WTC11 (cell line): ENCODE results near the gene TIGD1. TPM values are rescaled to one million over a fixed set of nuclear protein-coding genes. Genes with fewer than 3 reads are reported as not detected.

Source experiments
- ATAC-seq: fragments of 200-7000 bp; cut with Tn5 transposase; 2 replicates; pipeline ENCODE4 v1.10.0; 2021; ENCODE audit warnings: mild to moderate bottlenecking, moderate library complexity
- CTCF ChIA-PET: fragments of 300-600 bp; sonication (Branson Sonifier 250); formaldehyde crosslinking; loops from one replicate; lab custom pipeline; 2021; ENCODE audit warnings: antibody characterized with exemption; lab: Charles Lee
- POLR2A ChIA-PET: fragments of 350-600 bp; sonication (Branson Sonifier 250); formaldehyde crosslinking; loops from one replicate; lab custom pipeline; 2021; ENCODE audit warnings: antibody characterized with exemption; lab: Charles Lee
- DNase-seq: peaks from one replicate; pipeline ENCODE4 v3.0.0; 2021; ENCODE audit warnings: low spot score
- H3K27ac Mint-ChIP-seq: 2 replicates; pipeline ENCODE4 v1.8.0; 2021; ENCODE audit warnings: mixed read lengths
- H3K27me3 Mint-ChIP-seq: 2 replicates; pipeline ENCODE4 v1.8.0; 2021; ENCODE audit warnings: low read depth, mild to moderate bottlenecking, moderate library complexity, mixed read lengths
- H3K36me3 Mint-ChIP-seq: 2 replicates; pipeline ENCODE4 v1.8.0; 2021; ENCODE audit warnings: mixed read lengths
- H3K4me1 Mint-ChIP-seq: 2 replicates; pipeline ENCODE4 v1.8.0; 2022; ENCODE audit warnings: mixed read lengths
- H3K4me3 Mint-ChIP-seq: 2 replicates; pipeline ENCODE4 v1.8.0; 2021; ENCODE audit warnings: mild to moderate bottlenecking, moderate library complexity, mixed read lengths
- H3K9me3 Mint-ChIP-seq: 2 replicates; pipeline ENCODE4 v1.8.0; 2021; ENCODE audit warnings: mixed read lengths
- CBFB ChIP-seq: sonication (generic); formaldehyde crosslinking; IDR thresholded peaks from 2 replicates; pipeline ENCODE4 v1.8.1; 2022; ENCODE audit warnings: mild to moderate bottlenecking, low read depth, missing genetic modification reagents
- FOXP1 ChIP-seq: sonication (generic); formaldehyde crosslinking; IDR thresholded peaks from 2 replicates; pipeline ENCODE4 v1.8.0; 2022; ENCODE audit warnings: missing genetic modification reagents, mild to moderate bottlenecking, moderate library complexity, borderline replicate concordance
- IRF2 ChIP-seq: sonication (generic); formaldehyde crosslinking; IDR thresholded peaks from 2 replicates; pipeline ENCODE4 v1.8.0; 2022; ENCODE audit warnings: low read depth, missing genetic modification reagents, borderline replicate concordance
- NFYB ChIP-seq: sonication (generic); formaldehyde crosslinking; conservative IDR thresholded peaks from 2 replicates; pipeline ENCODE4 v1.8.0; 2022; ENCODE audit warnings: low read depth, missing genetic modification reagents
- NR2C2 ChIP-seq: sonication (generic); formaldehyde crosslinking; IDR thresholded peaks from 2 replicates; pipeline ENCODE4 v1.8.0; 2022; ENCODE audit warnings: mild to moderate bottlenecking, missing genetic modification reagents
- ZNF121 ChIP-seq: sonication (generic); formaldehyde crosslinking; IDR thresholded peaks from 2 replicates; pipeline ENCODE4 v1.8.0; 2023; ENCODE audit warnings: missing genetic modification reagents
- ZNF219 ChIP-seq: sonication (generic); formaldehyde crosslinking; IDR thresholded peaks from 2 replicates; pipeline ENCODE4 v1.8.0; 2023; ENCODE audit warnings: missing genetic modification reagents, mild to moderate bottlenecking, borderline replicate concordance
- total RNA-seq: library from RNA; stranded (reverse); gene quantifications from 3 replicates; pipeline ENCODE4 v1.2.3, GENCODE V29; 2021
- TF ChIP-seq, protein P1 (sequence below): sonication (generic); formaldehyde crosslinking; IDR thresholded peaks from 2 replicates; pipeline ENCODE4 v1.8.1; 2023; ENCODE audit warnings: mild to moderate bottlenecking, missing genetic modification reagents, moderate library complexity
- TF ChIP-seq, protein P2 (sequence below): fragments of 200-600 bp; IDR thresholded peaks from 2 replicates; pipeline ENCODE4 v1.8.0; 2022; ENCODE audit warnings: antibody characterized with exemption
- TF ChIP-seq, protein P3 (sequence below): sonication (generic); formaldehyde crosslinking; IDR thresholded peaks from 2 replicates; pipeline ENCODE4 v1.8.1; 2022; ENCODE audit warnings: mild to moderate bottlenecking, missing genetic modification reagents, moderate library complexity, borderline replicate concordance
- TF ChIP-seq, protein P4 (sequence below): sonication (generic); formaldehyde crosslinking; IDR thresholded peaks from 2 replicates; pipeline ENCODE4 v1.8.1; 2023; ENCODE audit warnings: mild to moderate bottlenecking, missing genetic modification reagents
- TF ChIP-seq, protein P5 (sequence below): fragments of 250-450 bp; sonication (Bioruptor Pico); IDR thresholded peaks from 2 replicates; pipeline ENCODE4 v1.9.0; 2021; ENCODE audit warnings: mild to moderate bottlenecking, borderline replicate concordance
- TF ChIP-seq, protein P6 (sequence below): fragments of 250-450 bp; sonication (Bioruptor Pico); IDR thresholded peaks from 2 replicates; pipeline ENCODE4 v1.9.0; 2021; ENCODE audit warnings: mild to moderate bottlenecking
- TF ChIP-seq, protein P7 (sequence below): sonication (generic); formaldehyde crosslinking; IDR thresholded peaks from 2 replicates; pipeline ENCODE4 v1.8.0; 2022; ENCODE audit warnings: missing genetic modification reagents
- TF ChIP-seq, protein P8 (sequence below): sonication (generic); formaldehyde crosslinking; IDR thresholded peaks from 2 replicates; pipeline ENCODE4 v1.8.1; 2022; ENCODE audit warnings: mild to moderate bottlenecking, moderate library complexity, missing genetic modification reagents
- TF ChIP-seq, protein P9 (sequence below): sonication (generic); formaldehyde crosslinking; IDR thresholded peaks from 2 replicates; pipeline ENCODE4 v1.8.0; 2022; ENCODE audit warnings: mild to moderate bottlenecking, missing genetic modification reagents

The TIGD1 gene
- total RNA-seq, 1 experiment from 2014 or later: 9.0 TPM

DNA sequence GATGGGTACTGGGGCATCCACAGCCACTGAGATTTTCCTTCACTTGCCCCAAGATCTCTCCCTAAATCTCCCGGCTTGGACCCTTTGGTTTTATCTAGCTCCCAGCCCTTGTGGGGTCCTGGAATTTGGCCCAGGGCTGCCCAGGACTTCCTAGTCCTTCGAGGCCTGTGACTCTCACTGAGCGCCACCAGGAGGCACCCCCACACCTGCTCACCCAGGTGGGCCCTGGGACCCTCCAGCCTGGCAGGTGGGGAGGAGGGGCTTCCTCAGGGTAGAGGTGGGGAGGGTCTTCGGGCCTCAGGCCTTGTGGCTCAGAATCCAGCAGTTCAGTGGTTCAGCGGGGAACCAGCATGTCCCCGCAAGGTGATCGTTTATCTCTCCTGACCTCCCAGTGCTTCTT is 42.1 kb downstream of the TIGD1 start:
- no peaks in the 10 kb centered on the region for H3K36me3 Mint-ChIP-seq
- ChIA-PET POLR2A (no interaction called here), CTCF (interaction anchor here (0.6 to 6.9 kb wide), 6 partner anchors 10 to 143 kb away, joined by 3 to 73 read pairs (median 3); partner anchors contain the start of genes CHRNG, ECEL1 and PRSS56)
- peaks cover 37% of the 10 kb centered on the region for H3K27me3 Mint-ChIP-seq
- no peak overlapping the region for H3K4me3 Mint-ChIP-seq
- DNase-seq (peak; percentile 53), ATAC-seq (peak; percentile 51)
- TF ChIP-seq ZNF121 (CRISPR knock-in tag): 0 out of 2 replicates have a peak, but pooled peaks have one; percentile 49
- TF ChIP-seq NFYB (CRISPR knock-in tag): no peak
- TF ChIP-seq, protein P1, sequence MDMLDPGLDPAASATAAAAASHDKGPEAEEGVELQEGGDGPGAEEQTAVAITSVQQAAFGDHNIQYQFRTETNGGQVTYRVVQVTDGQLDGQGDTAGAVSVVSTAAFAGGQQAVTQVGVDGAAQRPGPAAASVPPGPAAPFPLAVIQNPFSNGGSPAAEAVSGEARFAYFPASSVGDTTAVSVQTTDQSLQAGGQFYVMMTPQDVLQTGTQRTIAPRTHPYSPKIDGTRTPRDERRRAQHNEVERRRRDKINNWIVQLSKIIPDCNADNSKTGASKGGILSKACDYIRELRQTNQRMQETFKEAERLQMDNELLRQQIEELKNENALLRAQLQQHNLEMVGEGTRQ (CRISPR knock-in tag): no peak
- TF ChIP-seq, protein P2, sequence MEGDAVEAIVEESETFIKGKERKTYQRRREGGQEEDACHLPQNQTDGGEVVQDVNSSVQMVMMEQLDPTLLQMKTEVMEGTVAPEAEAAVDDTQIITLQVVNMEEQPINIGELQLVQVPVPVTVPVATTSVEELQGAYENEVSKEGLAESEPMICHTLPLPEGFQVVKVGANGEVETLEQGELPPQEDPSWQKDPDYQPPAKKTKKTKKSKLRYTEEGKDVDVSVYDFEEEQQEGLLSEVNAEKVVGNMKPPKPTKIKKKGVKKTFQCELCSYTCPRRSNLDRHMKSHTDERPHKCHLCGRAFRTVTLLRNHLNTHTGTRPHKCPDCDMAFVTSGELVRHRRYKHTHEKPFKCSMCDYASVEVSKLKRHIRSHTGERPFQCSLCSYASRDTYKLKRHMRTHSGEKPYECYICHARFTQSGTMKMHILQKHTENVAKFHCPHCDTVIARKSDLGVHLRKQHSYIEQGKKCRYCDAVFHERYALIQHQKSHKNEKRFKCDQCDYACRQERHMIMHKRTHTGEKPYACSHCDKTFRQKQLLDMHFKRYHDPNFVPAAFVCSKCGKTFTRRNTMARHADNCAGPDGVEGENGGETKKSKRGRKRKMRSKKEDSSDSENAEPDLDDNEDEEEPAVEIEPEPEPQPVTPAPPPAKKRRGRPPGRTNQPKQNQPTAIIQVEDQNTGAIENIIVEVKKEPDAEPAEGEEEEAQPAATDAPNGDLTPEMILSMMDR: peak; percentile 25; the same call in 1 of the 2 replicates
- TF ChIP-seq, protein P3, sequence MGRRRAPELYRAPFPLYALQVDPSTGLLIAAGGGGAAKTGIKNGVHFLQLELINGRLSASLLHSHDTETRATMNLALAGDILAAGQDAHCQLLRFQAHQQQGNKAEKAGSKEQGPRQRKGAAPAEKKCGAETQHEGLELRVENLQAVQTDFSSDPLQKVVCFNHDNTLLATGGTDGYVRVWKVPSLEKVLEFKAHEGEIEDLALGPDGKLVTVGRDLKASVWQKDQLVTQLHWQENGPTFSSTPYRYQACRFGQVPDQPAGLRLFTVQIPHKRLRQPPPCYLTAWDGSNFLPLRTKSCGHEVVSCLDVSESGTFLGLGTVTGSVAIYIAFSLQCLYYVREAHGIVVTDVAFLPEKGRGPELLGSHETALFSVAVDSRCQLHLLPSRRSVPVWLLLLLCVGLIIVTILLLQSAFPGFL: no peak
- H3K4me1 Mint-ChIP-seq: peaks cover 15% of the 10 kb centered on the region
- H3K27ac Mint-ChIP-seq: no peak overlapping the region
- H3K9me3 Mint-ChIP-seq: no peaks in the 10 kb centered on the region

DNA sequence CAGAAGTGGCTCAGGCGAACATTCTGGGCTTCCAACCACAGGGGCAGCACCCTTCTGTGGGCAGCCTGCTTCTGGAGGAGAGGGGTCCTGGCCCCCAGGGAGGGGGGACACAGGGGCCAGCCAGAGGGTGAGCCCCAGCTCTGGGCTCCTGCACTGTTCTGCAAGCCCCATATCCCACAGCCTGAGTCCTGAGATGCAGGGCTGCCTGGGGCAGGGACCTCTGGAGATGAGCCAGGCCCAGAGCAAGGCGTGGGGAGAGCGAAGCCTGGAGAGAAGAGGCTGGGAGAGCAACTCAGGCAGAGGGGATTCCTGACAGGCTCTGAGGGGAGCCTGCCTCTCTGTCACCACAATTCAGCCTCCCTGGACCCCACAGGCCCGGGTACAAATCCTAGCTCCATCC is 43.6 kb downstream of the TIGD1 start:
- ATAC-seq (no peak), DNase-seq (no peak)
- CTCF ChIA-PET: no interaction called here
- Mint-ChIP-seq H3K9me3 (no peaks in the 10 kb centered on the region), H3K4me1 (peaks cover 22% of the 10 kb centered on the region), H3K27ac (no peak overlapping the region), H3K27me3 (peaks cover 45% of the 10 kb centered on the region), H3K4me3 (no peak overlapping the region), H3K36me3 (no peaks in the 10 kb centered on the region)
- POLR2A ChIA-PET: no interaction called here
- TF ChIP-seq, protein P4, sequence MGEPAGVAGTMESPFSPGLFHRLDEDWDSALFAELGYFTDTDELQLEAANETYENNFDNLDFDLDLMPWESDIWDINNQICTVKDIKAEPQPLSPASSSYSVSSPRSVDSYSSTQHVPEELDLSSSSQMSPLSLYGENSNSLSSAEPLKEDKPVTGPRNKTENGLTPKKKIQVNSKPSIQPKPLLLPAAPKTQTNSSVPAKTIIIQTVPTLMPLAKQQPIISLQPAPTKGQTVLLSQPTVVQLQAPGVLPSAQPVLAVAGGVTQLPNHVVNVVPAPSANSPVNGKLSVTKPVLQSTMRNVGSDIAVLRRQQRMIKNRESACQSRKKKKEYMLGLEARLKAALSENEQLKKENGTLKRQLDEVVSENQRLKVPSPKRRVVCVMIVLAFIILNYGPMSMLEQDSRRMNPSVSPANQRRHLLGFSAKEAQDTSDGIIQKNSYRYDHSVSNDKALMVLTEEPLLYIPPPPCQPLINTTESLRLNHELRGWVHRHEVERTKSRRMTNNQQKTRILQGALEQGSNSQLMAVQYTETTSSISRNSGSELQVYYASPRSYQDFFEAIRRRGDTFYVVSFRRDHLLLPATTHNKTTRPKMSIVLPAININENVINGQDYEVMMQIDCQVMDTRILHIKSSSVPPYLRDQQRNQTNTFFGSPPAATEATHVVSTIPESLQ (CRISPR knock-in tag): no peak
- TF ChIP-seq NR2C2 (CRISPR knock-in tag): no peak
- TF ChIP-seq, protein P5, sequence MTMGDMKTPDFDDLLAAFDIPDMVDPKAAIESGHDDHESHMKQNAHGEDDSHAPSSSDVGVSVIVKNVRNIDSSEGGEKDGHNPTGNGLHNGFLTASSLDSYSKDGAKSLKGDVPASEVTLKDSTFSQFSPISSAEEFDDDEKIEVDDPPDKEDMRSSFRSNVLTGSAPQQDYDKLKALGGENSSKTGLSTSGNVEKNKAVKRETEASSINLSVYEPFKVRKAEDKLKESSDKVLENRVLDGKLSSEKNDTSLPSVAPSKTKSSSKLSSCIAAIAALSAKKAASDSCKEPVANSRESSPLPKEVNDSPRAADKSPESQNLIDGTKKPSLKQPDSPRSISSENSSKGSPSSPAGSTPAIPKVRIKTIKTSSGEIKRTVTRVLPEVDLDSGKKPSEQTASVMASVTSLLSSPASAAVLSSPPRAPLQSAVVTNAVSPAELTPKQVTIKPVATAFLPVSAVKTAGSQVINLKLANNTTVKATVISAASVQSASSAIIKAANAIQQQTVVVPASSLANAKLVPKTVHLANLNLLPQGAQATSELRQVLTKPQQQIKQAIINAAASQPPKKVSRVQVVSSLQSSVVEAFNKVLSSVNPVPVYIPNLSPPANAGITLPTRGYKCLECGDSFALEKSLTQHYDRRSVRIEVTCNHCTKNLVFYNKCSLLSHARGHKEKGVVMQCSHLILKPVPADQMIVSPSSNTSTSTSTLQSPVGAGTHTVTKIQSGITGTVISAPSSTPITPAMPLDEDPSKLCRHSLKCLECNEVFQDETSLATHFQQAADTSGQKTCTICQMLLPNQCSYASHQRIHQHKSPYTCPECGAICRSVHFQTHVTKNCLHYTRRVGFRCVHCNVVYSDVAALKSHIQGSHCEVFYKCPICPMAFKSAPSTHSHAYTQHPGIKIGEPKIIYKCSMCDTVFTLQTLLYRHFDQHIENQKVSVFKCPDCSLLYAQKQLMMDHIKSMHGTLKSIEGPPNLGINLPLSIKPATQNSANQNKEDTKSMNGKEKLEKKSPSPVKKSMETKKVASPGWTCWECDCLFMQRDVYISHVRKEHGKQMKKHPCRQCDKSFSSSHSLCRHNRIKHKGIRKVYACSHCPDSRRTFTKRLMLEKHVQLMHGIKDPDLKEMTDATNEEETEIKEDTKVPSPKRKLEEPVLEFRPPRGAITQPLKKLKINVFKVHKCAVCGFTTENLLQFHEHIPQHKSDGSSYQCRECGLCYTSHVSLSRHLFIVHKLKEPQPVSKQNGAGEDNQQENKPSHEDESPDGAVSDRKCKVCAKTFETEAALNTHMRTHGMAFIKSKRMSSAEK (CRISPR knock-in tag): no peak
- TF ChIP-seq CBFB (CRISPR knock-in tag): no peak
- TF ChIP-seq, protein P6, sequence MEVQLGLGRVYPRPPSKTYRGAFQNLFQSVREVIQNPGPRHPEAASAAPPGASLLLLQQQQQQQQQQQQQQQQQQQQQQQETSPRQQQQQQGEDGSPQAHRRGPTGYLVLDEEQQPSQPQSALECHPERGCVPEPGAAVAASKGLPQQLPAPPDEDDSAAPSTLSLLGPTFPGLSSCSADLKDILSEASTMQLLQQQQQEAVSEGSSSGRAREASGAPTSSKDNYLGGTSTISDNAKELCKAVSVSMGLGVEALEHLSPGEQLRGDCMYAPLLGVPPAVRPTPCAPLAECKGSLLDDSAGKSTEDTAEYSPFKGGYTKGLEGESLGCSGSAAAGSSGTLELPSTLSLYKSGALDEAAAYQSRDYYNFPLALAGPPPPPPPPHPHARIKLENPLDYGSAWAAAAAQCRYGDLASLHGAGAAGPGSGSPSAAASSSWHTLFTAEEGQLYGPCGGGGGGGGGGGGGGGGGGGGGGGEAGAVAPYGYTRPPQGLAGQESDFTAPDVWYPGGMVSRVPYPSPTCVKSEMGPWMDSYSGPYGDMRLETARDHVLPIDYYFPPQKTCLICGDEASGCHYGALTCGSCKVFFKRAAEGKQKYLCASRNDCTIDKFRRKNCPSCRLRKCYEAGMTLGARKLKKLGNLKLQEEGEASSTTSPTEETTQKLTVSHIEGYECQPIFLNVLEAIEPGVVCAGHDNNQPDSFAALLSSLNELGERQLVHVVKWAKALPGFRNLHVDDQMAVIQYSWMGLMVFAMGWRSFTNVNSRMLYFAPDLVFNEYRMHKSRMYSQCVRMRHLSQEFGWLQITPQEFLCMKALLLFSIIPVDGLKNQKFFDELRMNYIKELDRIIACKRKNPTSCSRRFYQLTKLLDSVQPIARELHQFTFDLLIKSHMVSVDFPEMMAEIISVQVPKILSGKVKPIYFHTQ (CRISPR knock-in tag): no peak
- no peak for TF ChIP-seq IRF2 (CRISPR knock-in tag)
- TF ChIP-seq, protein P7, sequence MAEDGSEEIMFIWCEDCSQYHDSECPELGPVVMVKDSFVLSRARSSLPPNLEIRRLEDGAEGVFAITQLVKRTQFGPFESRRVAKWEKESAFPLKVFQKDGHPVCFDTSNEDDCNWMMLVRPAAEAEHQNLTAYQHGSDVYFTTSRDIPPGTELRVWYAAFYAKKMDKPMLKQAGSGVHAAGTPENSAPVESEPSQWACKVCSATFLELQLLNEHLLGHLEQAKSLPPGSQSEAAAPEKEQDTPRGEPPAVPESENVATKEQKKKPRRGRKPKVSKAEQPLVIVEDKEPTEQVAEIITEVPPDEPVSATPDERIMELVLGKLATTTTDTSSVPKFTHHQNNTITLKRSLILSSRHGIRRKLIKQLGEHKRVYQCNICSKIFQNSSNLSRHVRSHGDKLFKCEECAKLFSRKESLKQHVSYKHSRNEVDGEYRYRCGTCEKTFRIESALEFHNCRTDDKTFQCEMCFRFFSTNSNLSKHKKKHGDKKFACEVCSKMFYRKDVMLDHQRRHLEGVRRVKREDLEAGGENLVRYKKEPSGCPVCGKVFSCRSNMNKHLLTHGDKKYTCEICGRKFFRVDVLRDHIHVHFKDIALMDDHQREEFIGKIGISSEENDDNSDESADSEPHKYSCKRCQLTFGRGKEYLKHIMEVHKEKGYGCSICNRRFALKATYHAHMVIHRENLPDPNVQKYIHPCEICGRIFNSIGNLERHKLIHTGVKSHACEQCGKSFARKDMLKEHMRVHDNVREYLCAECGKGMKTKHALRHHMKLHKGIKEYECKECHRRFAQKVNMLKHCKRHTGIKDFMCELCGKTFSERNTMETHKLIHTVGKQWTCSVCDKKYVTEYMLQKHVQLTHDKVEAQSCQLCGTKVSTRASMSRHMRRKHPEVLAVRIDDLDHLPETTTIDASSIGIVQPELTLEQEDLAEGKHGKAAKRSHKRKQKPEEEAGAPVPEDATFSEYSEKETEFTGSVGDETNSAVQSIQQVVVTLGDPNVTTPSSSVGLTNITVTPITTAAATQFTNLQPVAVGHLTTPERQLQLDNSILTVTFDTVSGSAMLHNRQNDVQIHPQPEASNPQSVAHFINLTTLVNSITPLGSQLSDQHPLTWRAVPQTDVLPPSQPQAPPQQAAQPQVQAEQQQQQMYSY (CRISPR knock-in tag): no peak
- TF ChIP-seq, protein P8, sequence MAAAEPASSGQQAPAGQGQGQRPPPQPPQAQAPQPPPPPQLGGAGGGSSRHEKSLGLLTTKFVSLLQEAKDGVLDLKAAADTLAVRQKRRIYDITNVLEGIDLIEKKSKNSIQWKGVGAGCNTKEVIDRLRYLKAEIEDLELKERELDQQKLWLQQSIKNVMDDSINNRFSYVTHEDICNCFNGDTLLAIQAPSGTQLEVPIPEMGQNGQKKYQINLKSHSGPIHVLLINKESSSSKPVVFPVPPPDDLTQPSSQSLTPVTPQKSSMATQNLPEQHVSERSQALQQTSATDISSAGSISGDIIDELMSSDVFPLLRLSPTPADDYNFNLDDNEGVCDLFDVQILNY (CRISPR knock-in tag): no peak
- TF ChIP-seq ZNF219 (CRISPR knock-in tag): no peak
- no peak for TF ChIP-seq FOXP1
- TF ChIP-seq, protein P9, sequence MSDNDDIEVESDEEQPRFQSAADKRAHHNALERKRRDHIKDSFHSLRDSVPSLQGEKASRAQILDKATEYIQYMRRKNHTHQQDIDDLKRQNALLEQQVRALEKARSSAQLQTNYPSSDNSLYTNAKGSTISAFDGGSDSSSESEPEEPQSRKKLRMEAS: no peak
- TF ChIP-seq NFYB (CRISPR knock-in tag): no peak
